Thyroid gland (tissue), 4 donors: Measurements from ENCODE around the gene TMEM30B. TPM values are rescaled to one million over a fixed set of nuclear protein-coding genes. Genes with fewer than 3 reads are reported as not detected.

Source experiments
- DNase-seq, 2 donors: peaks; one replicate each; pipeline ENCODE4 v3.0.0-alpha.2; 2019
- H3K27ac ChIP-seq, 3 donors: fragments of 200-600 bp; sonication (generic); 1 replicate in 2 of 3; 2 replicates in 1 of 3; pipeline ENCODE4 v1.5.1; 2016 to 2019; ENCODE audit warnings: mild to moderate bottlenecking in 1 of 3, moderate library complexity in 1 of 3
- H3K27me3 ChIP-seq: fragments of 200-600 bp; sonication (generic); one replicate; pipeline ENCODE4 v1.5.1; 2019
- H3K36me3 ChIP-seq, 2 donors: fragments of 200-600 bp; sonication (generic); one replicate each; pipeline ENCODE4 v1.5.1; 2016 to 2019
- H3K4me1 ChIP-seq, 2 donors: fragments of 200-600 bp; sonication (generic); one replicate each; pipeline ENCODE4 v1.5.1; 2017 to 2019
- H3K4me3 ChIP-seq, 3 donors: fragments of 200-600 bp; sonication (generic); replicated peaks in 1 of 3; 1 replicate in 2 of 3; 2 replicates in 1 of 3; pipeline ENCODE4 v1.5.1; 2016; ENCODE audit warnings: mild to moderate bottlenecking in 1 of 3
- H3K9me3 ChIP-seq: fragments of 200-600 bp; sonication (generic); one replicate; pipeline ENCODE4 v1.5.1; 2017
- CTCF ChIP-seq, 6 experiments: fragments of 200-600 bp in 3 of 6; fragments of 450-650 bp in 3 of 6; sonication (generic) in 3 of 6; IDR thresholded peaks; one replicate each; pipeline ENCODE4 v1.5.1; 2016 to 2019; ENCODE audit warnings: antibody characterized with exemption in 6 of 6, mild to moderate bottlenecking in 2 of 6, inconsistent platforms in 1 of 6, moderate library complexity in 1 of 6
- POLR2A ChIP-seq, 2 donors: fragments of 450-650 bp; IDR thresholded peaks; one replicate each; pipeline ENCODE4 v1.6.1; 2017; ENCODE audit warnings: antibody characterized with exemption in 2 of 2, mild to moderate bottlenecking in 2 of 2, moderate library complexity in 1 of 2
- WGBS, 2 donors: methylation state at CpG; one replicate each; pipeline ENCODE4 v1.1.5; 2017; 5-methylcytosine and 5-hydroxymethylcytosine counted together
- intact Hi-C: fragments of 100-400 bp; cut with DNase I; formaldehyde crosslinking; loops from one replicate; pipeline ENCODE4 v1.15.1; 2023
- total RNA-seq, 4 donors: library from RNA; depleted of rRNA; stranded (reverse); fragments of >200 nt; gene quantifications; one replicate each; pipeline ENCODE4 v1.2.3, GENCODE V29; 2016

Gene TMEM30B
- total RNA-seq, 4 donors from 2014 or later = 91.0 to 153 (median 124) TPM

- Histone ChIP-seq H3K27me3 (no peaks in the 10 kb centered on the region), H3K4me1 (peaks cover 0 to 23% of the 10 kb centered on the region in 2 donors), H3K9me3 (no peaks in the 10 kb centered on the region), H3K27ac (peak overlapping the region; percentile 82 to 99 (median 98)), H3K4me3 (peak overlapping the region; percentile 6 to 67 (median 57)), H3K36me3 (no peaks in the 10 kb centered on the region)
- WGBS, 2 donors = 29 to 45% methylated on average over 9 to 11 of the region's 47 CpGs
- TF ChIP-seq CTCF (IDR thresholded peaks at IDR 0.05) (no peak), POLR2A (IDR thresholded peaks at IDR 0.05) (no peak)
- intact Hi-C loops = no loop called here
- no peak for DNase-seq
Observed at GRCh38 chr14:61280092-61280525, 1.0 kb downstream of the TMEM30B start.

GRCh38 chr14:61279082-61279481 lies 2.1 kb downstream of the TMEM30B start:
- DNase-seq = no peak
- Histone ChIP-seq H3K4me3 (peak overlapping the region in 1 of 3 donors; percentile 67), H3K27ac (peak overlapping the region in 2 of 3 donors; percentile 98 to 99), H3K36me3 (no peaks in the 10 kb centered on the region), H3K4me1 (peaks cover 0 to 23% of the 10 kb centered on the region in 2 donors), H3K27me3 (no peaks in the 10 kb centered on the region), H3K9me3 (no peaks in the 10 kb centered on the region)
- WGBS, 2 donors = 43 to 63% methylated on average over 5 of the region's 5 CpGs
- intact Hi-C loops = no loop called here
- no peak for TF ChIP-seq CTCF (IDR thresholded peaks at IDR 0.05)
- no peak for TF ChIP-seq POLR2A (IDR thresholded peaks at IDR 0.05)

GRCh38 chr14:61277784-61278183 lies 3.4 kb downstream of the TMEM30B start:
- H3K9me3 ChIP-seq = no peaks in the 10 kb centered on the region
- H3K4me3 ChIP-seq = no peak overlapping the region
- peaks cover 0 to 23% of the 10 kb centered on the region in 2 donors for H3K4me1 ChIP-seq
- 64 to 69% methylated on average over 4 of the region's 4 CpGs for WGBS, 2 donors
- TF ChIP-seq CTCF (IDR thresholded peaks at IDR 0.05) = no peak
- no peak for TF ChIP-seq POLR2A (IDR thresholded peaks at IDR 0.05)
- DNase-seq = no peak
- H3K27ac ChIP-seq = no peak overlapping the region
- no peaks in the 10 kb centered on the region for H3K36me3 ChIP-seq
- H3K27me3 ChIP-seq = no peaks in the 10 kb centered on the region
- intact Hi-C loops = no loop called here

GRCh38 chr14:61277232-61277631 lies 3.9 kb downstream of the TMEM30B start:
- no peak for DNase-seq
- intact Hi-C loops = no loop called here
- H3K4me1 ChIP-seq = peaks cover 0 to 23% of the 10 kb centered on the region in 2 donors
- H3K4me3 ChIP-seq = no peak overlapping the region
- H3K9me3 ChIP-seq = no peaks in the 10 kb centered on the region
- no peaks in the 10 kb centered on the region for H3K27me3 ChIP-seq
- H3K36me3 ChIP-seq = no peaks in the 10 kb centered on the region
- 61 to 71% methylated on average over 1 of the region's 1 CpG for WGBS, 2 donors
- TF ChIP-seq CTCF (IDR thresholded peaks at IDR 0.05) (no peak), POLR2A (IDR thresholded peaks at IDR 0.05) (no peak)
- no peak overlapping the region for H3K27ac ChIP-seq

GRCh38 chr14:61271552-61271951 lies 9.6 kb downstream of the TMEM30B start:
- no peaks in the 10 kb centered on the region for H3K36me3 ChIP-seq
- intact Hi-C loops = no loop called here
- H3K4me1 ChIP-seq = no peaks in the 10 kb centered on the region
- no peak for TF ChIP-seq CTCF (IDR thresholded peaks at IDR 0.05)
- TF ChIP-seq POLR2A (IDR thresholded peaks at IDR 0.05) = no peak
- DNase-seq = no peak
- WGBS, 2 donors = 93 to 95% methylated on average over 2 of the region's 2 CpGs
- H3K27me3 ChIP-seq = no peaks in the 10 kb centered on the region
- H3K27ac ChIP-seq = no peak overlapping the region
- H3K4me3 ChIP-seq = no peak overlapping the region
- H3K9me3 ChIP-seq = no peaks in the 10 kb centered on the region
